GM12872 (cell line): ENCODE data around the gene ERC2.

ENCODE experiments used
- CTCF ChIP-seq: IDR thresholded peaks from 3 replicates; pipeline ENCODE4 v1.5.1; 2011; ENCODE audit warnings: low read depth, mild to moderate bottlenecking, low read length, moderate library complexity; ENCODE audit not compliant: insufficient read depth

The ERC2 gene

GRCh38 chr3:56477646-56478045 lies 9.4 kb upstream of the ERC2 start:
- no peak for TF ChIP-seq CTCF

GRCh38 chr3:56476771-56477170 lies 8.5 kb upstream of the ERC2 start:
- no peak for TF ChIP-seq CTCF

GRCh38 chr3:56471771-56472170 lies 3.5 kb upstream of the ERC2 start:
- no peak for TF ChIP-seq CTCF

- TF ChIP-seq CTCF, result no peak
Measured at GRCh38 chr3:56469141-56469540, 874 bp upstream of the ERC2 start.

GRCh38 chr3:56467801-56468183 lies 475 bp downstream of the ERC2 start:
- TF ChIP-seq CTCF, result no peak

- no peak for TF ChIP-seq CTCF
Measured at GRCh38 chr3:56467108-56467507, 1.2 kb downstream of the ERC2 start.

GRCh38 chr3:56459719-56460118 lies 8.5 kb downstream of the ERC2 start:
- no peak for TF ChIP-seq CTCF

GRCh38 chr3:56459104-56459496 lies 9.2 kb downstream of the ERC2 start:
- no peak for TF ChIP-seq CTCF
